SK-N-SH treated with all-trans-retinoic acid at 6 μM for 48 hours (cell line): Measurements from ENCODE around the gene SOD3.

Experiments
- ATAC-seq: fragments of 200-7000 bp; cut with Tn5 transposase; 3 replicates; pipeline ENCODE4 v1.9.1; 2020; ENCODE audit warnings: mild to moderate bottlenecking, moderate library complexity
- BACH2 ChIP-seq: fragments of 250-450 bp; sonication (Bioruptor Pico); IDR thresholded peaks from 2 replicates; pipeline ENCODE4 v1.9.0; 2021; ENCODE audit warnings: mild to moderate bottlenecking, borderline replicate concordance
- CSDC2 ChIP-seq: fragments of 250-450 bp; sonication (Bioruptor Pico); IDR thresholded peaks from 2 replicates; pipeline ENCODE4 v1.5.0; 2020; ENCODE audit warnings: mild to moderate bottlenecking, moderate library complexity
- GLIS3 ChIP-seq: fragments of 250-450 bp; sonication (Bioruptor Pico); IDR thresholded peaks from 2 replicates; pipeline ENCODE4 v1.5.0; 2020; ENCODE audit warnings: mild to moderate bottlenecking, moderate library complexity
- ISL1 ChIP-seq: fragments of 250-450 bp; sonication (Bioruptor Pico); IDR thresholded peaks from 2 replicates; pipeline ENCODE4 v2.1.2; 2022; ENCODE audit warnings: mild to moderate bottlenecking, moderate library complexity
- PATZ1 ChIP-seq: fragments of 250-450 bp; sonication (Bioruptor Pico); IDR thresholded peaks from 2 replicates; pipeline ENCODE4 v1.8.0; 2020; ENCODE audit warnings: mild to moderate bottlenecking, moderate library complexity, borderline replicate concordance
- POU6F1 ChIP-seq: fragments of 250-450 bp; sonication (Bioruptor Pico); IDR thresholded peaks from 2 replicates; pipeline ENCODE4 v1.8.0; 2021; ENCODE audit warnings: low read depth, mild to moderate bottlenecking, moderate library complexity, borderline replicate concordance
- PPARA ChIP-seq: fragments of 250-450 bp; sonication (Bioruptor Pico); IDR thresholded peaks from 2 replicates; pipeline ENCODE4 v1.5.0; 2020; ENCODE audit warnings: mild to moderate bottlenecking, borderline replicate concordance
- RARB ChIP-seq: fragments of 250-450 bp; sonication (Bioruptor Pico); IDR thresholded peaks from 2 replicates; pipeline ENCODE4 v1.8.0; 2021; ENCODE audit warnings: mild to moderate bottlenecking, moderate library complexity
- SNAI2 ChIP-seq: fragments of 250-450 bp; sonication (Bioruptor Pico); IDR thresholded peaks from 2 replicates; pipeline ENCODE4 v1.5.0; 2020; ENCODE audit warnings: mild to moderate bottlenecking, moderate library complexity
- TOX ChIP-seq: fragments of 250-450 bp; sonication (Bioruptor Pico); IDR thresholded peaks from 2 replicates; pipeline ENCODE4 v1.8.0; 2021; ENCODE audit warnings: mild to moderate bottlenecking, moderate library complexity, borderline replicate concordance
- TSHZ2 ChIP-seq: fragments of 250-450 bp; sonication (Bioruptor Pico); IDR thresholded peaks from 2 replicates; pipeline ENCODE4 v1.5.0; 2020; ENCODE audit warnings: mild to moderate bottlenecking, moderate library complexity
- ZC3H10 ChIP-seq: fragments of 250-450 bp; sonication (Bioruptor Pico); IDR thresholded peaks from 2 replicates; pipeline ENCODE4 v1.5.1; 2021; ENCODE audit warnings: mild to moderate bottlenecking, moderate library complexity
- ZFP3 ChIP-seq: fragments of 250-450 bp; sonication (Bioruptor Pico); IDR thresholded peaks from 2 replicates; pipeline ENCODE4 v1.5.0; 2020; ENCODE audit warnings: mild to moderate bottlenecking, moderate library complexity
- ZFP30 ChIP-seq: fragments of 450-650 bp; formaldehyde crosslinking; IDR thresholded peaks from 2 replicates; pipeline ENCODE4 v1.5.0; 2022; ENCODE audit warnings: mild to moderate bottlenecking, moderate library complexity
- ZNF8 ChIP-seq: fragments of 450-650 bp; formaldehyde crosslinking; IDR thresholded peaks from 2 replicates; pipeline ENCODE4 v1.5.0; 2020; ENCODE audit warnings: mild to moderate bottlenecking, moderate library complexity
- TF ChIP-seq, protein P1 (sequence below): fragments of 250-450 bp; sonication (Bioruptor Pico); IDR thresholded peaks from 2 replicates; pipeline ENCODE4 v1.5.1; 2021; ENCODE audit warnings: mild to moderate bottlenecking, moderate library complexity
- TF ChIP-seq, protein P2 (sequence below): fragments of 250-450 bp; sonication (Bioruptor Pico); IDR thresholded peaks from 2 replicates; pipeline ENCODE4 v1.5.1; 2020; ENCODE audit warnings: low read depth, mild to moderate bottlenecking, moderate library complexity

The SOD3 gene

DNA sequence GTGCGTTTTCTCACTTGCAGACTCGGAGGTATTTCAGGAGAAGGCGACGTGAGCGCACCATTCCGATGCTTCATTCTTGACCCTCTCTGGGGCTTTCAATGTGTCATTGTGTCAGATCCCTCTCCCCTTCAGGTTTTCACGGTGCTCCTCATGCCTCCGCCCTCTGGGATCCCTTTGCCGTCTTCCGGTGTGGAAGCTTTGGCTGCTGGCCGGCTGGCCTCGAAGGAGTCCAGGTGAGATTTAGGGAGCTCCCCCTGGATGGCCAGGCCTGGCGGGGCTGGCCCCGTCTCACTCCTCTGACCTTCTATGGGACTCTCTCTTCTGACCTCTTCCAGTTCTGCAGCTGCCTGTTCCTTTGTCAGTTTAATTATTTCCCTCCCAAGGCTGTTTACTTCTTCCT is 12.9 kb downstream of the SOD3 start:
- TF ChIP-seq TSHZ2 (CRISPR knock-in tag), result no peak
- no peak for ATAC-seq

- TF ChIP-seq TOX (CRISPR knock-in tag) (no peak), ZC3H10 (CRISPR knock-in tag) (no peak)
These were observed 13.6 kb downstream of the SOD3 start for GRCh38 chr4:24808955-24809354.

GRCh38 chr4:24809376-24809775 is 14.0 kb downstream of the SOD3 start:
- ATAC-seq, result peak; percentile 82
- TF ChIP-seq, protein P1, sequence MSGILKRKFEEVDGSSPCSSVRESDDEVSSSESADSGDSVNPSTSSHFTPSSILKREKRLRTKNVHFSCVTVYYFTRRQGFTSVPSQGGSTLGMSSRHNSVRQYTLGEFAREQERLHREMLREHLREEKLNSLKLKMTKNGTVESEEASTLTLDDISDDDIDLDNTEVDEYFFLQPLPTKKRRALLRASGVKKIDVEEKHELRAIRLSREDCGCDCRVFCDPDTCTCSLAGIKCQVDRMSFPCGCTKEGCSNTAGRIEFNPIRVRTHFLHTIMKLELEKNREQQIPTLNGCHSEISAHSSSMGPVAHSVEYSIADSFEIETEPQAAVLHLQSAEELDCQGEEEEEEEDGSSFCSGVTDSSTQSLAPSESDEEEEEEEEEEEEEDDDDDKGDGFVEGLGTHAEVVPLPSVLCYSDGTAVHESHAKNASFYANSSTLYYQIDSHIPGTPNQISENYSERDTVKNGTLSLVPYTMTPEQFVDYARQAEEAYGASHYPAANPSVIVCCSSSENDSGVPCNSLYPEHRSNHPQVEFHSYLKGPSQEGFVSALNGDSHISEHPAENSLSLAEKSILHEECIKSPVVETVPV (CRISPR knock-in tag), result no peak
- no peak for TF ChIP-seq ISL1
- no peak for TF ChIP-seq ZC3H10 (CRISPR knock-in tag)
- TF ChIP-seq ZNF8, result no peak
- TF ChIP-seq SNAI2 (CRISPR knock-in tag), result no peak
- TF ChIP-seq PPARA (CRISPR knock-in tag), result no peak
- no peak for TF ChIP-seq GLIS3 (CRISPR knock-in tag)
- no peak for TF ChIP-seq RARB (CRISPR knock-in tag)
- no peak for TF ChIP-seq ZFP3

More at GRCh38 chr4:24808955-24809354, 13.6 kb downstream of the SOD3 start:
- no peak for ATAC-seq

DNA sequence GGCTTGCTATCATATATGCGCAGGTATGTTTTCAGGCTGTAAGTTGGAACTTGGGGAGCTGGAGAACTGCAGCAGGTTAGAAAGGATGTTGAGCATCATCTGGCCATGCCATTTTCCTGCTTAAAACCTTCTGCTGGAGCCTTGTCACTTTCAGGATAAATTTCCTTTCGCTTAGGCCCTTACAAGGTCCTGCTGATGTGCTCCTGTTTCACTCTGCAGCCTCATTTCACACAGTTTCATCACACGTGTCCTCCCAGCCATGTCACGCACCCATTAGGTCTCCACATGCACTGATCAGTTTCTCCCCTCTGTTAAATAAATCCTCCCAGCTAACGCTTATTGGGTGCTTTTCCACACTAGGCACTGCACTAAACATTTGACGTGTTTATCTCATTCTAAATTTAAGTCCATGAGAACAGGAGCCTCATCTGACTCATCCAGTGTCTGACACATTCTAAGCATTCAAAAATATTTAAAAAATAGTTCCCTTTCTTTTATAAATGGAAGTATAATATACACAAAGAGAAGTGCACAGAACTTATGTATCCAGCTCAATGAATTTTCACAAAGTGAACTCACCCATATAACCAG is 14.5 kb downstream of the SOD3 start:
- peak; percentile 66 for ATAC-seq
- no peak for TF ChIP-seq BACH2 (CRISPR knock-in tag)
- no peak for TF ChIP-seq CSDC2 (CRISPR knock-in tag)
- no peak for TF ChIP-seq POU6F1
- TF ChIP-seq PATZ1, result no peak
- TF ChIP-seq, protein P2, sequence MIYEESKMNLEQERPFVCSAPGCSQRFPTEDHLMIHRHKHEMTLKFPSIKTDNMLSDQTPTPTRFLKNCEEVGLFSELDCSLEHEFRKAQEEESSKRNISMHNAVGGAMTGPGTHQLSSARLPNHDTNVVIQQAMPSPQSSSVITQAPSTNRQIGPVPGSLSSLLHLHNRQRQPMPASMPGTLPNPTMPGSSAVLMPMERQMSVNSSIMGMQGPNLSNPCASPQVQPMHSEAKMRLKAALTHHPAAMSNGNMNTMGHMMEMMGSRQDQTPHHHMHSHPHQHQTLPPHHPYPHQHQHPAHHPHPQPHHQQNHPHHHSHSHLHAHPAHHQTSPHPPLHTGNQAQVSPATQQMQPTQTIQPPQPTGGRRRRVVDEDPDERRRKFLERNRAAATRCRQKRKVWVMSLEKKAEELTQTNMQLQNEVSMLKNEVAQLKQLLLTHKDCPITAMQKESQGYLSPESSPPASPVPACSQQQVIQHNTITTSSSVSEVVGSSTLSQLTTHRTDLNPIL (CRISPR knock-in tag), result no peak
- TF ChIP-seq ZFP30, result no peak
- no peak for TF ChIP-seq RARB (CRISPR knock-in tag)
- TF ChIP-seq ZC3H10 (CRISPR knock-in tag), result no peak
- no peak for TF ChIP-seq TSHZ2 (CRISPR knock-in tag)
- no peak for TF ChIP-seq TOX (CRISPR knock-in tag)
